Pancreas (tissue), 10 donors: ENCODE measurements around the gene FBL. TPM values are rescaled to one million over a fixed set of nuclear protein-coding genes. Genes with fewer than 3 reads are reported as not detected.

Experiments used
- ATAC-seq, 4 donors: fragments of 200-7000 bp; cut with Tn5 transposase; one replicate each; pipeline versions ENCODE4 v1.8.0 to v1.9.1; 2020; ENCODE audit warnings: mild to moderate bottlenecking in 4 of 4, moderate library complexity in 4 of 4
- DNase-seq, 6 donors: peaks; one replicate each; pipeline ENCODE4 v3.0.0-alpha.2; 2020
- FAIRE-seq: peaks from 2 replicates; lab custom pipeline; 2012; peaks lifted over from hg19 to GRCh38; lab: Jason Lieb, UNC
- H3K27ac ChIP-seq, 4 donors: fragments of 200-600 bp; sonication (generic); 1 replicate in 3 of 4; 2 replicates in 1 of 4; pipeline versions ENCODE4 v1.5.0 to v1.8.0; 2020
- H3K27me3 ChIP-seq, 4 donors: fragments of 200-600 bp; one replicate each; pipeline ENCODE4 v1.8.0; 2021
- H3K36me3 ChIP-seq, 3 donors: fragments of 200-600 bp; sonication (generic) in 1 of 3; one replicate each; pipeline versions ENCODE4 v1.5.0 to v1.8.0; 2020 to 2021
- H3K4me1 ChIP-seq, 3 donors: fragments of 200-600 bp; one replicate each; pipeline ENCODE4 v1.8.0; 2021
- H3K4me3 ChIP-seq, 4 donors: fragments of 200-600 bp; sonication (generic) in 2 of 4; one replicate each; pipeline versions ENCODE4 v1.5.0 to v1.8.0; 2020 to 2021
- H3K9me3 ChIP-seq, 4 donors: fragments of 200-600 bp; one replicate each; pipeline ENCODE4 v1.8.0; 2021
- WGBS, 2 donors: extraction: QIAGEN DNeasy Blood & Tissue Kit; methylation state at CpG; one replicate each; pipeline ENCODE4 v1.1.7; 2013; 5-methylcytosine and 5-hydroxymethylcytosine counted together
- intact Hi-C, 3 donors: fragments of 100-400 bp; cut with DNase I; formaldehyde crosslinking; loops; one replicate each; pipeline versions ENCODE4 v1.11.1 to v1.14.2; 2022
- polyA plus RNA-seq, 2 donors: library from polyadenylated mRNA; stranded (reverse); fragments of 200-250 nt; gene quantifications; one replicate each; pipeline ENCODE4 v1.2.3, GENCODE V29; 2013
- total RNA-seq, 6 donors: library from RNA; stranded (reverse); fragmentation: NEBNext Ultra II Directional in 4 of 6; extraction: Animal tissue kit (Norgen Biotek cat#: 25700) in 4 of 6; gene quantifications; one replicate each; pipeline versions ENCODE4 v1.2.1 to v1.2.4, GENCODE V29; 2021 to 2023
- TF ChIP-seq, protein P1 (sequence below), 4 donors: fragments of 200-600 bp; sonication (generic) in 3 of 4; IDR thresholded peaks; one replicate each; pipeline versions ENCODE4 v1.5.0 to v1.8.0; 2021; ENCODE audit warnings: antibody characterized with exemption in 4 of 4
- donor health status: healthy with polysubstance abuse.
- donor health status: DM: no; HTN: no; CAD: no; lungs with moderate emphysema.
- donor health status: DM: no; HTN: no; CAD: no.
- donor health status: control.
- donor health status: control.
- donor health status: Bipolar disorder and iron deficiency.
- donor health status: DM: yes; HTN: yes; CAD: no.
- donor health status: DM: no; HTN: no; CAD: no.
- donor health status: DM: no; HTN: no; CAD: no.
- donor health status: DM: yes; HTN: yes; CAD: no.

Gene FBL
- total and polyA plus RNA-seq, 8 donors = 86.4 to 166 (median 109) TPM

- ATAC-seq (no peak), DNase-seq (no peak), FAIRE-seq (no peak)
- Histone ChIP-seq H3K4me1 (peaks cover 11 to 23% (median 13%) of the 10 kb centered on the region in 3 donors), H3K27me3 (no peaks in the 10 kb centered on the region), H3K36me3 (peaks cover 0 to 17% (median 12%) of the 10 kb centered on the region in 3 donors), H3K9me3 (no peaks in the 10 kb centered on the region), H3K27ac (no peak overlapping the region), H3K4me3 (no peak overlapping the region)
- 73 to 79% methylated on average over 7 of the region's 7 CpGs for WGBS, 2 donors
- TF ChIP-seq, protein P1, sequence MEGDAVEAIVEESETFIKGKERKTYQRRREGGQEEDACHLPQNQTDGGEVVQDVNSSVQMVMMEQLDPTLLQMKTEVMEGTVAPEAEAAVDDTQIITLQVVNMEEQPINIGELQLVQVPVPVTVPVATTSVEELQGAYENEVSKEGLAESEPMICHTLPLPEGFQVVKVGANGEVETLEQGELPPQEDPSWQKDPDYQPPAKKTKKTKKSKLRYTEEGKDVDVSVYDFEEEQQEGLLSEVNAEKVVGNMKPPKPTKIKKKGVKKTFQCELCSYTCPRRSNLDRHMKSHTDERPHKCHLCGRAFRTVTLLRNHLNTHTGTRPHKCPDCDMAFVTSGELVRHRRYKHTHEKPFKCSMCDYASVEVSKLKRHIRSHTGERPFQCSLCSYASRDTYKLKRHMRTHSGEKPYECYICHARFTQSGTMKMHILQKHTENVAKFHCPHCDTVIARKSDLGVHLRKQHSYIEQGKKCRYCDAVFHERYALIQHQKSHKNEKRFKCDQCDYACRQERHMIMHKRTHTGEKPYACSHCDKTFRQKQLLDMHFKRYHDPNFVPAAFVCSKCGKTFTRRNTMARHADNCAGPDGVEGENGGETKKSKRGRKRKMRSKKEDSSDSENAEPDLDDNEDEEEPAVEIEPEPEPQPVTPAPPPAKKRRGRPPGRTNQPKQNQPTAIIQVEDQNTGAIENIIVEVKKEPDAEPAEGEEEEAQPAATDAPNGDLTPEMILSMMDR (IDR thresholded peaks at IDR 0.05) = no peak
- intact Hi-C loops = loop anchor here in 1 of 3 donors (5.0 kb wide), 1 partner anchor 51 kb away; no protein-coding TSS in a partner anchor
These were observed 3.3 kb downstream of the FBL start for GRCh38 chr19:39842693-39843435.

- WGBS, 2 donors = 89 to 97% methylated on average over 4 of the region's 4 CpGs
- H3K27ac ChIP-seq = no peak overlapping the region
- no peaks in the 10 kb centered on the region for H3K9me3 ChIP-seq
- intact Hi-C loops = loop anchor here in 1 of 3 donors (5.0 kb wide), 1 partner anchor 49 kb away; no protein-coding TSS in a partner anchor
- TF ChIP-seq, protein P1 (IDR thresholded peaks at IDR 0.05) = no peak
- no peak for ATAC-seq
- no peak for FAIRE-seq
- H3K27me3 ChIP-seq = no peaks in the 10 kb centered on the region
- H3K4me3 ChIP-seq = no peak overlapping the region
- DNase-seq = no peak
- peaks cover 4 to 33% (median 29%) of the 10 kb centered on the region in 3 donors for H3K36me3 ChIP-seq
- peaks cover 11 to 23% (median 13%) of the 10 kb centered on the region in 3 donors for H3K4me1 ChIP-seq
These were observed 5.1 kb downstream of the FBL start for GRCh38 chr19:39841041-39841440.

DNA sequence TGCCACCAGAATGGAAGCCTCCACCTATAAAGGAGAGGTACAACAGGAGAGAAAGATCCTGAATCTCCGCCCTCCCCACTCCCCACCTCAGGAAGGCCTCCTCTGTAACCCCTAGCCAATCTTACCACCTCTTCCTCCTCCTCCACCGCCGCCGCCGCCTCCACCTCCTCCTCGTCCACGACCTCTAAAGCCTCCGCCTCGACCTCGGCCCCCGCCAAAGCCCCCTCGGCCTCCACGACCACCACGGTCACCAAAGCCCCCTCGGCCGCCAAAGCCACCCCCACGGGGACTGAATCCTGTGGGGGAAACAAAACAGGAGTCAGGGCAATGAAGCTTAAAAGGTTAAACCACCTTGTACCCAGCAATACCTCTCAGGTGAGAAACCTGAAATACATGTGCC lies 5.7 kb downstream of the FBL start:
- H3K4me1 ChIP-seq = peaks cover 11 to 23% (median 13%) of the 10 kb centered on the region in 3 donors
- peaks cover 4 to 39% (median 31%) of the 10 kb centered on the region in 3 donors for H3K36me3 ChIP-seq
- no peak for DNase-seq
- no peak for FAIRE-seq
- ATAC-seq = no peak
- no peaks in the 10 kb centered on the region for H3K9me3 ChIP-seq
- H3K27me3 ChIP-seq = no peaks in the 10 kb centered on the region
- 81 to 91% methylated on average over 17 of the region's 17 CpGs for WGBS, 2 donors
- intact Hi-C loops = loop anchor here in 1 of 3 donors (5.0 kb wide), 1 partner anchor 48 kb away; no protein-coding TSS in a partner anchor
- H3K4me3 ChIP-seq = no peak overlapping the region
- TF ChIP-seq, protein P1 (IDR thresholded peaks at IDR 0.05) = no peak
- no peak overlapping the region for H3K27ac ChIP-seq

DNA sequence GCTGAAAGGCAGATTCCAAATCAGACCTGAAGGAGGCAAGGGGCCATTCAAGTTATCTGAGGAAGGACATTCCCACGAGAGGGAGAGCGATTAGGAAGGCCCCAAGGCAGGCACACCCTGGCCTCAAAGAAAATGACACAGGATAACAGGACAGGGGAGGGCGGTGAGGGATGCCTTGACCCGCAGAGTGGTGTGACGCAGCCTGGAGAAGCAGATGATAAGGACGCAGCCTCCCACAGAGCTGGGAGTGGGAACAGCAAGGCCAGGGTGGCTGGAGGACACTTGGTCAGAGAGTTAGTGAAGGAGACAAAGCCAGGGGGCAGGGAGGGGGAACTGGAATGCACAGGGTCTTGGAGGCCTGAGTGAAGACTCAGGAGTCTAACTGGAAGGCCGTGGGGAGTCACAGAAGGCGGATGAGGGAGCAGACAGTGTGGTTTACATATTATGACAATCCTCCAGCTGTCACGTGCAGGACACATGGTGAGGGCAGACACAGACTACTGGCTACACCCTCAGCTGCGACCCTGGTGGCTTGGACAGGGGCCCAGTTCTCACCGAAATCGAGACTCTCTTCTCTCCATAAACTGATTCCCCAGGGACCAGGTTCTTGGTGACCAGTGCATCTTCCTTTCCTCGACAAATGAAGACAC lies 6.4 kb downstream of the FBL start:
- ATAC-seq (no peak), FAIRE-seq (no peak), DNase-seq (no peak)
- Histone ChIP-seq H3K27me3 (no peaks in the 10 kb centered on the region), H3K9me3 (no peaks in the 10 kb centered on the region), H3K4me1 (peaks cover 6 to 17% (median 9%) of the 10 kb centered on the region in 3 donors), H3K27ac (no peak overlapping the region), H3K4me3 (no peak overlapping the region), H3K36me3 (peaks cover 4 to 45% (median 37%) of the 10 kb centered on the region in 3 donors)
- TF ChIP-seq, protein P1 (IDR thresholded peaks at IDR 0.05) = no peak
- intact Hi-C loops = loop anchor here in 1 of 3 donors (5.0 kb wide), 1 partner anchor 48 kb away; no protein-coding TSS in a partner anchor
- WGBS, 2 donors = 84 to 85% methylated on average over 13 of the region's 13 CpGs
